HG03135 (cell line): ENCODE measurements around the gene ANO3.
"Not testable (repeated sequence)": the region's sequence is repeated elsewhere in the genome, so short reads cannot be mapped to it uniquely, and the experiment has no call there.

Experiments used
- ATAC-seq: cut with Tn5 transposase; IDR thresholded peaks from one replicate; pipeline ENCODE4 v1.9.1; 2021; ENCODE audit warnings: mild to moderate bottlenecking, moderate library complexity; ENCODE audit not compliant: unreplicated experiment

The ANO3 gene

DNA sequence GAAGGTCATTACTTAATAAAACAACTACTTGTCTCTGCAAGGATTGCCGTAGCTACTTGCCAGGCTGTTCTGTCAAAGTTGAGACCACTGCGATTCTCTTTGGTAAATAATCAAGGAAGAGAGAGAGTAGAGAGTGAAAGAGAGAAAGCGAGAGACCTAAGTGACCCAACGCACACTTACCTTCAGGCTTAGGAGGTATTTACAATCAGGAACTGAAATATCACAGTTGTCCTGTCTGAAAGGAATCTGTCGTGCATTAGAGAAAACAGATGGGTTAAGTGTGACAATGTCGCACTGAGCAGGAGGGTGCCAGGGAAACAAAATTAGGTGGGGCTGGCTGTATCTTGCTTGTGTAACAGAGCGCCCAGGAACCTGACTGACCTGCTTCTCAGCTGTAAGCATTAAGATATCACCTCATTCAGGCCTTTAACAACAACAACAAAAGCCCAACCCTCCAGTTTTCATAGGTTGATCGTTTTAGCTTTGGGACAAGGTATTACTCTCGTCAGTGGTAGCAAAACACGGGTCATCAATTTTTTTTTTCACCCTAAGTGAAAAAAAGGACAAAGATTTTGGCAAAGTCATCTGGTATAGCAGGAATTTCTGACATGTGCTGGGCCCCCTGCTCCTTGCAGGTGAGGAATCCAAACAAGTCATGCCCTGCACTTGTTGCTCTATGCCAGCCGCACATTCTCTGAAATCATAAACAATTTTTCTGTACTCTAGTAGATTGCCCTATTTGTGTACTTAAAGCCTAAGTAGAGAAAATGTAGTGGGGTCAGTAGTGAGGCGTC is 240.1 kb downstream of the ANO3 start, which contains the start of gene MUC15:
Gene MUC15 (minus strand): TSS at position 403 of the 794 bp plus-strand sequence. CDS start 5,169 bp downstream, outside the sequence.
- ATAC-seq: no peak

GRCh38 chr11:26572770-26573402 is 241.0 kb downstream of the ANO3 start:
- ATAC-seq: no peak

GRCh38 chr11:26573896-26574295 is 242.0 kb downstream of the ANO3 start:
- no peak for ATAC-seq

GRCh38 chr11:26575946-26576345 is 244.0 kb downstream of the ANO3 start:
- ATAC-seq: no peak

DNA sequence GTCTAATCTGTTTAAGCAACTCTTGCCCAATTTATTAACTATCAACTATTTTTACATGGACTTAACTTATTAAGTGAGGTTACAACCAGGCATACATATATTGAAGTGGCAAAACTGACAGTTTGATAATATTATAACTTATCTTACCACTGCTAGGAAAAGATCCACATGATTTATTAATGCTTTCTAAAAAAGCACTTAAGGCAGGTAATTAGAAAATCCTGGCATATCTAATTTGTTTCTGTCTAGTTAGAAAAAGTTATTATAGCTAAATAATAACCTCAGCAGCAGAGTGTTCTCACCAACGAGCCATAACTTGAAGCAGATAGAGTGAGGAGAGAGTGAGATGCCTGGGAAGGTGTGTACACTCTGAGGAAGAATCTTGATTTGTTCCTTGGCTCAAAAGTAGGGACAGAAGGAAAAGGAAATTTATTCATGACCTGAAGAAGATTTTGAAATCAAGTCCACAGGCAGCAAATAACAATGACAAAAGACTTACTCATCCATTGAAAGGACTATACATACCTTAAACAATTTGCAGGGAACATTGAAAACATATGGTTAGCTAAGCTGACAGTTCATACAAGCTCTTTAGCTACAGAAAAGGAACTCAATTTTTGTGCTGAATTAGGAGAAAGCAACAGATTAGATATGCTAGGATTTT is 247.2 kb downstream of the ANO3 start:
- ATAC-seq: no peak

DNA sequence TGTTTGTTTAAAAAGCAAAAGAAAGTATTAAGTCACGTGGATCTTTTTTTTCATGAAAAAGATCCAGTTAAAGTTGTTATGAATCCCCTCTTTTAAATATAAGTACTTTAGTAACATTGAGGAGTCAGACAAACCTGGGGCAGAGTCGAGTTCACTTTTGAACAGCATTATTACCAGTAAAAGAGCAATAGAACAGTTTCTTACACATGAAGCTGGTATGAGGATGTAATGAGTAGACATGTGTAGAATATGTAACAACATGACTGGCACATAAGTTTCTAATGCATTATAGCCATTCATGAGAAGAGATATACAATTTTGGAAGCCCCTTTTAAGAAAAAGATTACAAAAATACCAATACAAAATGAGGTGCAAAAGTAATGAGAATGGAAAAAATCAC is 247.8 kb downstream of the ANO3 start:
- ATAC-seq: no peak

GRCh38 chr11:26580929-26581328 is 249.0 kb downstream of the ANO3 start:
- ATAC-seq: no peak

DNA sequence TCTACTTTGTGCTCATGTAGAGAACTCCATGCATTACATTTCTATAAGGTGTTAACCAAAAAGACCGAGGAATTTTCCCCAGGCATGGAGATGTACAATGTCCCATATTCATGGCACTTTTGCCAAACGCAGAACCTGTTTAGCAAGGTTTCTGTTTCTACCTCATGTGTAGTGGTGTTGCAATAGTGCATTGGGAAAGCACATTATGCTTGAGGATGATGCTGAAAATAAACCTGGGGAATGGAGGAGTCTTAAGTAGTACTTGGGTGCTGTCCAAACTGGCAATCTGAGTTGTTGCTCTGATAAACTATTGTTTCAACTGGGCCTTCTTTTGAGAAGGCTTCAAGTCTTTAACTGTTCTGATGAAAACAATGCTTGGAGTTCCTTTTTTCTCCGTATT is 251.6 kb downstream of the ANO3 start:
- no peak for ATAC-seq

GRCh38 chr11:26584818-26585217 is 252.9 kb downstream of the ANO3 start:
- no peak for ATAC-seq

GRCh38 chr11:26587073-26587472 is 255.1 kb downstream of the ANO3 start:
- ATAC-seq: no peak

GRCh38 chr11:26593691-26594090 is 261.8 kb downstream of the ANO3 start:
- no peak for ATAC-seq

DNA sequence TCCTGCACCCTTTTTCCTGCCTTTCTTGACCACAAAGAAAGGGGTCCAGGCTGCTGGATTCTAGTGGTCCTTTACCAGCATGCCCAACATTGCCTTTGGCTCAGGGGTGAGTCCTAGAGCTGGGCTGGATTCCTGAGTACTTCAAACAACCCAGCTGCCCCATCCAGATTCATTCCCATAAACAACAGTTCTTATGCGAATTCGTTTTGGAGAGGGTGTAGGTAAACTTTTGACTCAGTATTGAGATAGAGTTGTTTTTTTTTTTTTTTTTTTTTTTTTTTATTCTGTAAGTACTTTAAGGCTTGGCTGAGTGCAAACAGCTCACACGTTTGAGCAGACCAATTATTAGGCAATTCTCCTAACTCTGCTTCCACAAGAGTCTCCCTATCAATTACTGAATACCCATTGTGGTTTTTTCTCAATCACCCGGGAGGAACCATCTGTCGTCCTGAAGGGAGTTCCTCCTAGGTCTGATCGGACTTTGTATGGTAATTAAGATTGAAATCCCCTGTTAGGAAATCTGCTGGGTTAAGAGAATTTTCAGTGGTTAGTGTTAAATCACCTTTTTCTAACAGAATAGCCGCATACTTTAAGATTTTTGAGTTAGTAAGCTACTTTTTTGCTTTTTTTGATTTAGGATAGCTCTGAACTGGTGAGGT is 263.4 kb downstream of the ANO3 start:
- not testable (repeated sequence) for ATAC-seq

DNA sequence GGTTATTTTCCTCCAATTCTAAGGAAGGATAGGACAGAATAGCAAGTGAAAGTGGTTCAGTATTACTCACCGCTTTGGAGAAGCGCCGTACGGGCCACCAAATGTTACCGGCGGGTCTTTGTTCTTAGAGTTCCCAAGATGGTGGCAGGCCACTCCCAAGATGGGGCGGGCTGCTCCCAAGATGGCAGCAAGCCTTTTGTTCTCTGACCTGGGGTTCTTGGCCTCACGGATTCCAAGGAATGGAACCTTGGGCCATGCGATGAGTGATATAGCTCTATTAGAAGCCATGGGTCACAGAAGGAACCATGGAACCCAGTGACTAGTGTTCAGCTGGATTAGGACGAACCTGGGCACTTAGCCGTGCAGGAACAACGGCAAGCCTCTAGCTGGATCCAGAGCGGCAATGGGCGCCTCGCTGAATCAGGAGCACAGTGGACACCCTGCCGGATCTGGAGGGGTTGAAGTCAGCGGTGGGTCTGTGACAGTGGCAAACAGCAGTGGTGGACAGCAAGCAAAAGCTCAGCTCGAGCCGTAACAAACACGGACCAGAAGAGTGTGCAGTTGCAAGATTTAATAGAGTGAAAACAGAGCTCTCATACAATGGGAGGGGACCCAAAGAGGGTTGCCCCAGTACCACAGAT is 265.2 kb downstream of the ANO3 start:
- not testable (repeated sequence) for ATAC-seq

GRCh38 chr11:26597899-26598298 is 266.0 kb downstream of the ANO3 start:
- ATAC-seq: no peak

DNA sequence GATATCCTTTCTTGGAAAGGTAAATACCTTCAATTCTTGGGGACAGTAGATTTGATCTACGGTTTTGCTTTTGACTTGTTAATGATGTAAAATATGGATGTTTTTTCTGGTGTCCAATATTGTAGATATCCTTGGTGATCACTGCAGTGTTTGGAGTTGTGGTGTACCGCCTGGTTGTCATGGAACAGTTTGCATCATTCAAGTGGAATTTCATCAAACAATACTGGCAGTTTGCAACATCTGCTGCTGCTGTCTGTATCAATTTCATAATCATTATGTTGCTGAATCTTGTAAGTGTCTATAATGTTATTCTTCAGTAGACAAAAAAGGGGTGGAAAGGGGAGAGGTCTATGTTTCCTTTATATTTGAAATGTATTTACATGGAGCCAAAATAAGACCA is 267.5 kb downstream of the ANO3 start:
- ATAC-seq: no peak

DNA sequence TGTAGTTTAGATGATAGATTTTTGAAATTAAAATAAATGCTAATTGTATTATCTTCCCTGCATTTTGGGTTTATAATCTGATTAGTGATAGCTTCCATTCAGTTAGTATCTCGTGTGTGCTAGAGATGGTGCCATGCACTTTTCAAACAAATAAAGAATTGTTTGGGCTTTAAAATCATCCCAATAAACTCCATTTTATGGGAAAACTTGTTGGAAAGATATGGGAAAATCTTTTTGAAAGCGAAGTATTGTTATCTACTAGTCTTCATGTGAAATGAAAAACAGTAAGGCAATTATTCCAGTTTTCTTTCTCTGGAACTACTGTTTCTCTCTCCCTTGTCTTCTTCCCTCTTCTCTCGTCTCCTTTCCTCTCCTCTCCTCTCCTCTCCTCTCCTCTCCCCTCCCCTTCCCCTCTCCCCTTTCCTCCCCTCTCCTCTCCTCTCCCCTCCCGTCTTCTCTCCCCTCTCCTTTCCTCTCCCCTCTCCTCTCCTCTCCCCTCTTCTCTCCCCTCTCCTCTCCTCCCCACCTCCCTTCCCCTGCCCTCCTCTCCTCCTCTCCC is 268.0 kb downstream of the ANO3 start:
- ATAC-seq: no peak

DNA sequence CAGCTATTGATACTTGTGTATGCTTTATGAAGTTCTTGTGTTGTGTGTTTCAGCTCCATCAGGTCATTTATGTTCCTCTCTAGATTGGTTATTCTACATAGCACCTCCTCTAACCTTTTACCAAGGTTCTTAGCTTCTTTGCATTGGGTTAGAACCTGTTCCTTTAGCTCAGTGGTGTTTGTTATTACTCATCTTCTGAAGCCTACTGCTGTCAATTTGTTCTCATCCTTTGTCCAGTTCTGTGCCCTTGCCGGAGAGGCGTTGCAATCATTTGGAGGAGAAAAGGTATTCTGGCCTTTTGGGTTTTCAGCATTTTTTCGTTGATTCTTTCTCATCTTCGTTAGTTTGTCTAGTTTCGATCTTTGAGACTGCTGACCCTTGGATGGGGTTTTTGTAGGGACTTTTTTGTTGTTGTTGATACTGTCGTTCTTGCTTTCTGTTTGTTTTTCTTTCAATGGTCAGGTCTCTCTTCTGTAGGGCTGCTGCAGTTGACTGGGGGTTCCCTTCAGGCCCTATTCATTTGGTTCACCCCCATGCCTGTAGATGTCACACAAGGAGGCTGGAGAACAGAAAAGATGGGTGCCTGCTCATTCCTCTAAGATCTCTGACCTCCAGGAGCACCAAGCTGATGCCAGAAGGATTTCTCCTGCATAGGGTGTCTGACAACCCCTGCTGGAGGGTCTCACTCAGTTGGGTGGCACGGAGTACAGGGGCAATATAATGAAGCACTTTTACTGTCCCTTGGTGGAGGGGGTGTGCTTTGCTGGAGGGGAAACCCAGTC is 276.0 kb downstream of the ANO3 start:
- ATAC-seq: no peak

DNA sequence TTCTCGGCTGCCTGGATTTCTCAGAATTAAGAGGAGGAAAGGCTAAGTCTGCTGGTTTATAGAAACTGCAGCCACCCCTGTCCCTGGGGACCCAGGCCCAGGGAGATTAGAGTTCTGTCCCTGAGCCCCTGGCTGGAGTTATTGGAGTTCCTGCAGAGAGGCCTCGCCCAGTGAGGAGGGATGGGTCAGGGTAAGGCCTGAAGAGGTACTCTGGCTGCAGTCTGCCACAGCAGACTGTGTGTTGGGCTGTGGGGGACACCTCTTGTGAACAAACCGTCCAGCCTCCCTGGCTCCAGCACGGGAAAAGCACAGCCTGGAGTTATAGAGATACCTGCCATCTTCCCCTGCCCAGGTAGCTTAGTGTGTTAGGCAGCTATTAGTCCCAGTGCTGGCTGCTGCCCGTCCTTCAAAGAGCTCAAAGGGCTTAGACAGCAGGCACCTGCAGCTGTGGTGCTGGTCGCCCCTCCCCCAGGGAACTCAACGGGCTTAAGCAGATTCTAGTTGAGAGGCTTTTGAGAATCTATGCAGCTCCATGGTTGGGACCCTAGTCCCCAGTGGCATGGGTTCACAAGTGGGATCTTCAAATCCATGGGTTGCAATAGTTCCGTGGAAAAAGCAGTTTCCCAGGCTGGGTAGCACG is 276.7 kb downstream of the ANO3 start:
- no peak for ATAC-seq

DNA sequence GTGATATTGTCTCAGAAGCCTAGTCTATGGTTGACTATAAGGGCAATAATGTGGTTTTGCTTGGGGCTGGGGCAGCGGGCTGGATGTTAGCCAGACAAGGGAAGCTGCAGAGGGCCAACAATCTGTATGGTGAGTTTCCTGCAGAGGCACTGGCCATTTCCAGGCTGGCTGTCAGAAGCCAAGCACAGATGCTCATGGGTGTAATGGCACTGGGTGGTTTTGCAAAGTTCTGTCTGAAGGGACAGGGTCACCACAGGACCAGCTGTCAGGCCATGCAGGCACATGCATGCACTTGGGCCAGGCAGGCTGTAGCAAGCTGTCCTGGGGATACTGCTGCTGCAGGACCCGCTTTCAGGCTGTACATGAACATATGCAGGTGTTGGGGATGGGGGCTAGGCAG is 281.8 kb downstream of the ANO3 start:
- ATAC-seq: no peak
